Activated CD4-positive, alpha-beta memory T cell treated with anti-CD3 and anti-CD28 coated beads, Interleukin-2, amount 10 ng/mL, durations not matched to agents 7 days and 5 days (primary cell): ENCODE measurements around the gene SEMA6C. TPM values are rescaled to one million over a fixed set of nuclear protein-coding genes. Genes with fewer than 3 reads are reported as not detected.

Experiments used
- CTCF ChIA-PET: fragments of 350-600 bp; sonication (Branson Sonifier 250); formaldehyde crosslinking; loops from one replicate; lab custom pipeline; 2021; ENCODE audit warnings: antibody characterized with exemption, inconsistent platforms; lab: Charles Lee
- POLR2A ChIA-PET: fragments of 350-600 bp; sonication (Branson Sonifier 250); formaldehyde crosslinking; loops from one replicate; lab custom pipeline; 2021; ENCODE audit warnings: antibody characterized with exemption; lab: Charles Lee
- DNase-seq: peaks from one replicate; pipeline ENCODE4 v3.0.0-alpha.2; 2020
- H3K27ac Mint-ChIP-seq: one replicate; pipeline ENCODE4 v1.8.0; 2021; ENCODE audit warnings: mild to moderate bottlenecking, mixed read lengths
- H3K27me3 Mint-ChIP-seq: one replicate; pipeline ENCODE4 v1.8.0; 2021; ENCODE audit warnings: mixed read lengths
- H3K36me3 Mint-ChIP-seq: one replicate; pipeline ENCODE4 v1.8.0; 2021; ENCODE audit warnings: low read depth, mixed read lengths
- H3K4me1 Mint-ChIP-seq: one replicate; pipeline ENCODE4 v1.8.0; 2021; ENCODE audit warnings: mixed read lengths
- H3K4me3 Mint-ChIP-seq: one replicate; pipeline ENCODE4 v1.8.0; 2021; ENCODE audit warnings: mild to moderate bottlenecking, mixed read lengths
- H3K9me3 Mint-ChIP-seq: one replicate; pipeline ENCODE4 v1.8.0; 2021; ENCODE audit warnings: mixed read lengths
- total RNA-seq, 2 experiments: library from RNA; stranded (reverse); gene quantifications; one replicate each; pipeline ENCODE4 v1.2.3, GENCODE V29; 2021

SEMA6C gene
- total RNA-seq, 2 experiments from 2014 or later: 1.8 to 2.3 TPM

- Mint-ChIP-seq H3K36me3 (peaks cover 62% of the 10 kb centered on the region), H3K4me3 (no peak overlapping the region), H3K27me3 (no peaks in the 10 kb centered on the region), H3K27ac (no peak overlapping the region), H3K4me1 (no peaks in the 10 kb centered on the region), H3K9me3 (no peaks in the 10 kb centered on the region)
- DNase-seq: no peak
- ChIA-PET POLR2A (interaction anchor here (1.0 kb wide), 2 partner anchors 9 to 19 kb away, joined by 3 to 4 read pairs; partner anchors contain the start of genes SCNM1 and TNFAIP8L2), CTCF (interaction anchor here (0.9 to 1.6 kb wide), 3 partner anchors 15 to 76 kb away, joined by 3 to 6 read pairs (median 3); partner anchors contain the start of gene VPS72)
These were observed 28.8 kb upstream of the SEMA6C start for GRCh38 chr1:151175041-151175741.

- Mint-ChIP-seq H3K4me1 (peaks cover 21% of the 10 kb centered on the region), H3K4me3 (no peak overlapping the region), H3K36me3 (peaks cover 58% of the 10 kb centered on the region), H3K27ac (no peak overlapping the region), H3K9me3 (no peaks in the 10 kb centered on the region), H3K27me3 (no peaks in the 10 kb centered on the region)
- CTCF ChIA-PET: interaction anchor here (1.5 kb wide), 1 partner anchor 81 kb away, joined by 4 read pairs; no protein-coding TSS in a partner anchor
- POLR2A ChIA-PET: interaction anchor here (1.0 to 2.2 kb wide), 3 partner anchors 14 to 84 kb away, joined by 4 to 12 read pairs (median 8); partner anchors contain the start of genes PSMD4, TNFAIP8L2 and VPS72
- no peak for DNase-seq
These were observed 24.8 kb upstream of the SEMA6C start for GRCh38 chr1:151171190-151171589.

- DNase-seq: no peak
- H3K4me3 Mint-ChIP-seq: peak overlapping the region; percentile 85
- no peaks in the 10 kb centered on the region for H3K27me3 Mint-ChIP-seq
- H3K4me1 Mint-ChIP-seq: peaks cover 49% of the 10 kb centered on the region
- H3K27ac Mint-ChIP-seq: peak overlapping the region; percentile 83
- POLR2A ChIA-PET: interaction anchor here (1.4 to 4.3 kb wide), 6 partner anchors 10 to 143 kb away, joined by 3 to 37 read pairs (median 8); partner anchors contain the start of genes PSMD4, TNFAIP8L2 and VPS72
- H3K9me3 Mint-ChIP-seq: no peaks in the 10 kb centered on the region
- peaks cover 50% of the 10 kb centered on the region for H3K36me3 Mint-ChIP-seq
- CTCF ChIA-PET: interaction anchor here (0.8 to 2.0 kb wide), 3 partner anchors 12 to 143 kb away, joined by 4 to 10 read pairs (median 7); no protein-coding TSS in a partner anchor
These were observed 20.7 kb upstream of the SEMA6C start for GRCh38 chr1:151167116-151167515.

DNA sequence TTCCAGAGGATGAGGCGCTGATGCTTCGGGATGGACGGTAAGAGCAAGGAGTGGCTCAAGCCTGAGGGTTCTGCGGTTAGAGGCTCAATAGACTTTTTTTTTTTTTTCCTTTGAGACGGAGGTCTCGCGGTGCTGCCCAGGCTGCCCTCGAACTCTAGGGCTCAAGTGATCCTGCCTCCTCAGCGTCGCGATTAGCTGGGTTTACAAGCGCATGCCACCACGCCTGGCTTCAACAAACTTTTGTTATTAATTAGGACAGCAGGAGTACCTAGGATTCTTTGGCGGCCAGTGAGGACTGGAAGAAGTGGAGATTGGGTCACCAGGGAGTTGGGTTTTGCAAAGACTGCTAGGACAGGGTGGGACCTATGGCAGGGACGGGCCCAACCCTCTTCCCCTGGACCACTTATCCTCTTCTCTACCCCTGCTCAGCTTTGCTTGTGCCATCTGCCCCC is 20.1 kb upstream of the SEMA6C start:
- Mint-ChIP-seq H3K4me3 (peak overlapping the region; percentile 85), H3K4me1 (peaks cover 55% of the 10 kb centered on the region), H3K36me3 (peaks cover 56% of the 10 kb centered on the region), H3K27me3 (no peaks in the 10 kb centered on the region), H3K9me3 (no peaks in the 10 kb centered on the region), H3K27ac (peak overlapping the region; percentile 83)
- CTCF ChIA-PET: interaction anchor here (0.6 to 2.4 kb wide), 4 partner anchors 10 to 67 kb away, joined by 4 to 10 read pairs (median 8); partner anchors contain the start of gene TNFAIP8L2
- POLR2A ChIA-PET: interaction anchor here (0.6 to 4.3 kb wide), 13 partner anchors 9 to 802 kb away, joined by 3 to 37 read pairs (median 4); partner anchors contain the start of genes MINDY1, PSMD4, RPRD2 and TMOD4
- no peak for DNase-seq

DNA sequence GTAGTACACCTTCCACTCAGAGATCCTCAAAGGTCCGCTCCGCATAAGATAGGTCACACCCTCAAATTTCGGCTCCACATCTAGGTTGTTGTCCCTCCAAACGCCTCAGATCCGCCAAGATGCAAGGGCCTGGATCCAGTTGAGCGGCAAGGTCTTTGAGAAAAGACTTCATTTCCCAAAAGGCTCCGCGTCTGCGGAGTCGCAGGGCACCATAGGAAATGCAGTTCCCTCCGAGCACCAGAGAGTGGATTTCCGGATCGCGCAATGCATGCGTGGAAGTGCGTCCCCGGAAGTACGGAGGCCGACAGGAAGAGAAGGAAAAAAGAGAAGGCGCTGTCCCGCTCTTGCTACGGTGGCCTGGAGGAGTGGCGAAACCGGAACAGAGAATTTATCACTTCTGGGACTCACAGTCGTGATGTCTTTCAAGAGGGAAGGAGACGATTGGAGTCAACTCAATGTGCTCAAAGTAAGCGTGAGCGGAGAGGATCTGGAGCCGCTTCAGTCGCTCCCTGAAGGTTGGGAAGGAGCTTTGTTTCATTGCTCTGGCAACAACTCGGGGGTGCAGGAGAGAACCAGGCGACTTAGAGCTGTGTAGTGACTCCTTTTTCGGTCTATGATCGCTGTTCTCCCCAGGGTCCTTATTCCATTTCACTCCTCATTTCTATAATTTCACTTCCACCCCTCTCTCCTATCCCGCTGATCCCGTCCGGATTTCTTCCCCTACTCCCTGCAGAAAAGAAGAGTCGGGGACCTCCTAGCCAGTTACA is 19.5 kb upstream of the SEMA6C start, which contains the start of the genes LYSMD1 and SCNM1:
Gene LYSMD1 (minus strand): TSS at position 165 of the 767 bp plus-strand sequence. CDS start 644 bp downstream, outside the sequence.
Gene SCNM1 (plus strand): TSS at position 407 of the 767 bp plus-strand sequence. CDS start 9 bp downstream, at position 416.
- H3K4me3 Mint-ChIP-seq: peak within 1 kb of the TSS; percentile 85
- ChIA-PET POLR2A (interaction anchor here (0.6 to 4.3 kb wide), 13 partner anchors 9 to 802 kb away, joined by 3 to 37 read pairs (median 4); partner anchors contain the start of genes MINDY1, PSMD4, RPRD2 and TMOD4), CTCF (interaction anchor here (0.6 to 2.4 kb wide), 3 partner anchors 9 to 66 kb away, joined by 4 to 10 read pairs (median 10); partner anchors contain the start of gene TNFAIP8L2)
- H3K27ac Mint-ChIP-seq: peak within 1 kb of the TSS; percentile 83
- peaks cover 58% of the 10 kb centered on the region for H3K4me1 Mint-ChIP-seq
- no peaks in the 10 kb centered on the region for H3K27me3 Mint-ChIP-seq
- H3K36me3 Mint-ChIP-seq: peaks cover 54% of the 10 kb centered on the region
- H3K9me3 Mint-ChIP-seq: no peaks in the 10 kb centered on the region
- peak; percentile 98 for DNase-seq

- Mint-ChIP-seq H3K4me1 (peaks cover 62% of the 10 kb centered on the region), H3K36me3 (peaks cover 53% of the 10 kb centered on the region), H3K4me3 (peak overlapping the region; percentile 85), H3K27me3 (no peaks in the 10 kb centered on the region), H3K27ac (peak overlapping the region; percentile 83), H3K9me3 (no peaks in the 10 kb centered on the region)
- no peak for DNase-seq
- POLR2A ChIA-PET: interaction anchor here (1.1 to 4.3 kb wide), 6 partner anchors 8 to 159 kb away, joined by 3 to 37 read pairs (median 7); partner anchors contain the start of genes MINDY1, PSMD4, TNFAIP8L2 and VPS72
- CTCF ChIA-PET: interaction anchor here (0.8 to 2.4 kb wide), 3 partner anchors 8 to 66 kb away, joined by 3 to 10 read pairs (median 5); partner anchors contain the start of gene TNFAIP8L2
These were observed 18.9 kb upstream of the SEMA6C start for GRCh38 chr1:151165281-151165737.

DNA sequence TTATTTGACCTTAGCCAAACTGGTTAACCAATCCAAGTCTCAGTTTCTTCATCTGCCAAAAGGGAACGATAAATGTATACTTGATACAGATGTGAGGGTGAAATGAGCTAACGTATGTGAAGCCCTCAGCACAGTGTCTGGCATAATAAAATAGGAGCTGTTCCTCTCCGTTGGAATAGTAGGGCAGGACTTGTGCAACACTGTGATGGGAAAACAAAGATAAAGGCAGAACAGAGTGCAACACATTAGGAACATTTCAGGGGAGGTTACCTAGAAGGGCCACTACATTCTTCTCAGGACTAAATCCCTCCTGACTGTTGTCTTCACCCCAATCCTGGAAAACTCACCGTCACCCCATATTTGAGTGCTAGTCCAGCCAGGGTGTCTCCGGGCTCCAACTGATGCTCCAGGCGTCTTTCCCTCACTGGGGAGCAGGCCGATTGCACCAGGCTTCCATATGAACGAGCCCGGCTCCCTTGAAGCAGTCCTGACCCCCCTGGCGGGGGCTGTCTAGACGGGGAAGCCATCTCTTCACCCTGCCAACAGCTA is 18.4 kb upstream of the SEMA6C start:
- H3K27me3 Mint-ChIP-seq: no peaks in the 10 kb centered on the region
- POLR2A ChIA-PET: interaction anchor here (1.1 to 4.3 kb wide), 4 partner anchors 8 to 158 kb away, joined by 3 to 37 read pairs (median 21); partner anchors contain the start of genes MINDY1, TNFAIP8L2 and VPS72
- no peaks in the 10 kb centered on the region for H3K9me3 Mint-ChIP-seq
- H3K27ac Mint-ChIP-seq: peak overlapping the region; percentile 83
- H3K4me3 Mint-ChIP-seq: peak overlapping the region; percentile 85
- DNase-seq: no peak
- CTCF ChIA-PET: interaction anchor here (0.8 to 2.4 kb wide), 3 partner anchors 8 to 65 kb away, joined by 3 to 10 read pairs (median 5); partner anchors contain the start of gene TNFAIP8L2
- H3K4me1 Mint-ChIP-seq: peaks cover 65% of the 10 kb centered on the region
- peaks cover 51% of the 10 kb centered on the region for H3K36me3 Mint-ChIP-seq

DNA sequence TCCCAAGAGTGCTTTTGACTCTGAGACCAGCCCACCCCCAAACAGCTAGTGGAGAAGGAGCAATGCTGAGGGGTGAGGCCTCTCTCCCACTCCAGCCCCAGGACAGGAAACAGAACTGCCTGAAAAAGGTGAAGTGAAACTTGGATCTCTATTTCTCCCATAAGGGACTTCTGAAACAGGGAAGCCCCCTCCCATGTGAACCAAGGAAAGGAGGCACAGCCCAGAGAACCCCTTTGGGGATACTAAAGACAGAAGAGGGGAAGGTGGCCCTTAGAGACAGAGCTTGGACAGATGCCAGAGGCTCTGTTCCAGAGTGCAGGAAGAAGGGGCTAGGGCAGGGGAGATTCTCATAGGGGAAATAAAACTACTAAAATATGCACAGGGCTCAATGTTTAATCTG is 12.9 kb upstream of the SEMA6C start:
- peaks cover 53% of the 10 kb centered on the region for H3K36me3 Mint-ChIP-seq
- no peak overlapping the region for H3K4me3 Mint-ChIP-seq
- H3K9me3 Mint-ChIP-seq: no peaks in the 10 kb centered on the region
- no peaks in the 10 kb centered on the region for H3K27me3 Mint-ChIP-seq
- H3K27ac Mint-ChIP-seq: peak overlapping the region; percentile 96
- no peak for DNase-seq
- CTCF ChIA-PET: interaction anchor here (9.4 kb wide), 1 partner anchor 59 kb away, joined by 267 read pairs; no protein-coding TSS in a partner anchor
- peaks cover 66% of the 10 kb centered on the region for H3K4me1 Mint-ChIP-seq
- POLR2A ChIA-PET: interaction anchor here (1.7 to 5.1 kb wide), 3 partner anchors 31 to 122 kb away, joined by 5 to 65 read pairs (median 9); partner anchors contain the start of genes CDC42SE1, MLLT11, VPS72 and ZNF687

DNA sequence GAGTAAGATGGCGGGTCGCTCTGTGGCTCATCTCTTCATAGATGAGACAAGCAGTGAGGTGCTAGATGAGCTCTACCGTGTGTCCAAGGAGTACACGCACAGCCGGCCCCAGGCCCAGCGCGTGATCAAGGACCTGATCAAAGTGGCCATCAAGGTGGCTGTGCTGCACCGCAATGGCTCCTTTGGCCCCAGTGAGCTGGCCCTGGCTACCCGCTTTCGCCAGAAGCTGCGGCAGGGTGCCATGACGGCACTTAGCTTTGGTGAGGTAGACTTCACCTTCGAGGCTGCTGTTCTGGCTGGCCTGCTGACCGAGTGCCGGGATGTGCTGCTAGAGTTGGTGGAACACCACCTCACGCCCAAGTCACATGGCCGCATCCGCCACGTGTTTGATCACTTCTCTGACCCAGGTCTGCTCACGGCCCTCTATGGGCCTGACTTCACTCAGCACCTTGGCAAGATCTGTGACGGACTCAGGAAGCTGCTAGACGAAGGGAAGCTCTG is 12.4 kb upstream of the SEMA6C start:
- no peaks in the 10 kb centered on the region for H3K27me3 Mint-ChIP-seq
- DNase-seq: no peak
- H3K36me3 Mint-ChIP-seq: peaks cover 53% of the 10 kb centered on the region
- H3K9me3 Mint-ChIP-seq: no peaks in the 10 kb centered on the region
- peak overlapping the region; percentile 98 for H3K4me3 Mint-ChIP-seq
- H3K4me1 Mint-ChIP-seq: peaks cover 62% of the 10 kb centered on the region
- POLR2A ChIA-PET: interaction anchor here (0.8 to 5.1 kb wide), 5 partner anchors 31 to 123 kb away, joined by 3 to 65 read pairs (median 5); partner anchors contain the start of genes CDC42SE1, MLLT11, PIP5K1A and VPS72
- CTCF ChIA-PET: interaction anchor here (3.3 to 9.4 kb wide), 2 partner anchors 11 to 59 kb away, joined by 18 to 267 read pairs; no protein-coding TSS in a partner anchor
- H3K27ac Mint-ChIP-seq: peak overlapping the region; percentile 96

- Mint-ChIP-seq H3K9me3 (no peaks in the 10 kb centered on the region), H3K36me3 (peaks cover 53% of the 10 kb centered on the region), H3K27me3 (no peaks in the 10 kb centered on the region), H3K4me1 (peaks cover 62% of the 10 kb centered on the region), H3K4me3 (peak overlapping the region; percentile 98), H3K27ac (peak overlapping the region; percentile 96)
- no peak for DNase-seq
- CTCF ChIA-PET: interaction anchor here (3.3 to 9.4 kb wide), 4 partner anchors 10 to 133 kb away, joined by 18 to 267 read pairs (median 36); partner anchors contain the start of gene GABPB2
- POLR2A ChIA-PET: interaction anchor here (0.8 to 5.1 kb wide), 8 partner anchors 8 to 123 kb away, joined by 3 to 65 read pairs (median 10); partner anchors contain the start of genes C1orf56, CDC42SE1, GABPB2 and LYSMD1
These were observed 11.9 kb upstream of the SEMA6C start for GRCh38 chr1:151158326-151158725.
